HCT116 (cell line): ENCODE data around the gene SCAF4. TPM values are rescaled to one million over a fixed set of nuclear protein-coding genes. Genes with fewer than 3 reads are reported as not detected.

ENCODE experiments used
- ATAC-seq: fragments of 200-7000 bp; cut with Tn5 transposase; 2 replicates; pipeline ENCODE4 v1.9.1; 2020; ENCODE audit warnings: mild to moderate bottlenecking, moderate library complexity
- BruUV-seq: library from RNA; stranded (reverse); fragments of 400-500 nt; replicated peaks from 2 replicates; lab custom pipeline; 2021; lab: Mats Ljungman, UMichigan
- CTCF ChIA-PET: fragments of 300-600 bp; sonication (Branson Sonifier 250); formaldehyde crosslinking; loops from one replicate; lab custom pipeline; 2021; ENCODE audit warnings: antibody characterized with exemption; lab: Charles Lee
- POLR2A ChIA-PET: fragments of 300-600, 350-600 bp; sonication (Branson Sonifier 250); formaldehyde crosslinking; loops from one replicate; lab custom pipeline; 2021; ENCODE audit warnings: antibody characterized with exemption; lab: Charles Lee
- RAD21 ChIA-PET, 2 experiments: fragments of 300-600 bp; sonication (Branson Sonifier 250); formaldehyde crosslinking; loops; one replicate each; lab custom pipeline; 2023; ENCODE audit warnings: low total read pairs in 2 of 2; ENCODE audit not compliant: uncharacterized antibody in 2 of 2, unreplicated experiment in 2 of 2, low non-redundant PET in 1 of 2; lab: Charles Lee
- DNase-seq: peaks from one replicate; pipeline ENCODE4 v3.0.0-alpha.2; 2010; ENCODE audit warnings: low read depth, low spot score
- H2AFZ ChIP-seq: fragments of 200-600 bp; shearing (Covaris generic), sonication (generic); 2 replicates; pipeline ENCODE4 v1.6.1; 2017; ENCODE audit warnings: low read depth, mixed run types, mixed read lengths, antibody characterized with exemption, low read length; ENCODE audit not compliant: poor library complexity, severe bottlenecking
- H3K27ac ChIP-seq: 2 replicates; pipeline ENCODE4 v1.5.1; 2012; ENCODE audit warnings: low read depth, low read length
- H3K27me3 ChIP-seq: fragments of 200-600 bp; sonication (generic); 2 replicates; pipeline ENCODE4 v1.6.1; 2016; ENCODE audit warnings: mixed run types, low read length, mixed read lengths; ENCODE audit not compliant: insufficient read depth
- H3K36me3 ChIP-seq, 2 experiments: fragments of 200-500 bp in 1 of 2; fragments of 200-600 bp in 1 of 2; sonication (Bioruptor generic) in 1 of 2; sonication (generic) in 1 of 2; 2 replicates each; pipeline versions ENCODE4 v1.5.1 to v1.6.1; 2014 to 2016; ENCODE audit warnings: low read length in 2 of 2, inconsistent platforms in 1 of 2, mixed read lengths in 1 of 2, mixed run types in 1 of 2; ENCODE audit not compliant: insufficient read depth in 2 of 2, control insufficient read depth in 1 of 2
- H3K4me1 ChIP-seq, 2 experiments: fragments of 200-600 bp in 1 of 2; sonication (generic) in 1 of 2; 2 replicates each; pipeline versions ENCODE4 v1.5.1 to v1.6.1; 2012 to 2017; ENCODE audit warnings: low read length in 2 of 2, inconsistent platforms in 1 of 2, mild to moderate bottlenecking in 1 of 2, mixed read lengths in 1 of 2, mixed run types in 1 of 2, moderate library complexity in 1 of 2; ENCODE audit not compliant: insufficient read depth in 2 of 2, control insufficient read depth in 1 of 2
- H3K4me2 ChIP-seq: fragments of 200-600 bp; sonication (generic); 2 replicates; pipeline ENCODE4 v1.6.1; 2017; ENCODE audit warnings: mixed run types, low read length, mixed read lengths
- H3K4me3 ChIP-seq, 2 experiments: fragments of 200-600 bp in 1 of 2; sonication (generic) in 1 of 2; replicated peaks in 1 of 2; 2 replicates each; pipeline ENCODE4 v1.5.1; 2011 to 2016; ENCODE audit warnings: low read length in 2 of 2, control low read depth in 1 of 2, low read depth in 1 of 2, mild to moderate bottlenecking in 1 of 2, mixed read lengths in 1 of 2, mixed run types in 1 of 2
- H3K79me2 ChIP-seq: fragments of 200-600 bp; sonication (generic); 2 replicates; pipeline ENCODE4 v1.6.1; 2017; ENCODE audit warnings: mild to moderate bottlenecking, mixed run types, low read length, moderate library complexity, mixed read lengths; ENCODE audit not compliant: insufficient read depth
- H3K9ac ChIP-seq: fragments of 200-600 bp; sonication (generic); 2 replicates; pipeline ENCODE4 v1.6.1; 2016; ENCODE audit warnings: low read length, mixed read lengths
- H3K9me2 ChIP-seq: fragments of 200-600 bp; sonication (generic), shearing (Covaris generic); 2 replicates; pipeline ENCODE4 v1.6.1; 2017; ENCODE audit warnings: mixed run types, mild to moderate bottlenecking, moderate library complexity; ENCODE audit not compliant: insufficient read depth
- H3K9me3 ChIP-seq, 2 experiments: fragments of 200-500 bp in 1 of 2; fragments of 200-600 bp in 1 of 2; sonication (Bioruptor generic) in 1 of 2; sonication (generic) in 1 of 2; 2 replicates each; pipeline ENCODE4 v1.6.1; 2014 to 2017; ENCODE audit warnings: low read length in 2 of 2, mixed read lengths in 2 of 2, inconsistent platforms in 1 of 2, low read depth in 1 of 2, mild to moderate bottlenecking in 1 of 2, mixed run types in 1 of 2, moderate library complexity in 1 of 2; ENCODE audit not compliant: control insufficient read depth in 1 of 2, insufficient read depth in 1 of 2
- H4K20me1 ChIP-seq: fragments of 200-600 bp; sonication (generic), shearing (Covaris generic); 2 replicates; pipeline ENCODE4 v1.6.1; 2017; ENCODE audit warnings: mixed run types, mild to moderate bottlenecking, moderate library complexity; ENCODE audit not compliant: insufficient read depth
- CEBPB ChIP-seq: IDR thresholded peaks from 2 replicates; pipeline ENCODE4 v1.6.1; 2012; ENCODE audit warnings: low read depth
- EGR1 ChIP-seq: IDR thresholded peaks from 2 replicates; pipeline ENCODE4 v1.6.1; 2012; ENCODE audit warnings: low read depth
- ELF1 ChIP-seq: IDR thresholded peaks from 2 replicates; pipeline ENCODE4 v1.6.1; 2012; ENCODE audit warnings: low read depth, borderline replicate concordance
- EZH2 ChIP-seq: fragments of 200-600 bp; sonication (generic); IDR thresholded peaks from 2 replicates; pipeline ENCODE4 v1.6.1; 2017; ENCODE audit warnings: antibody characterized with exemption, mixed run types
- EZH2phosphoT487 ChIP-seq: fragments of 200-600 bp; IDR thresholded peaks from 2 replicates; pipeline ENCODE4 v1.6.1; 2018; ENCODE audit warnings: antibody characterized with exemption, borderline replicate concordance
- FOSL1 ChIP-seq: IDR thresholded peaks from 2 replicates; pipeline ENCODE4 v1.6.1; 2012; ENCODE audit warnings: low read depth
- JUND ChIP-seq: IDR thresholded peaks from 2 replicates; pipeline ENCODE4 v1.6.1; 2012
- MAX ChIP-seq: IDR thresholded peaks from 2 replicates; pipeline ENCODE4 v1.6.1; 2012
- RAD21 ChIP-seq: IDR thresholded peaks from 2 replicates; pipeline ENCODE4 v1.6.1; 2012; ENCODE audit warnings: low read depth, mild to moderate bottlenecking
- REST ChIP-seq: IDR thresholded peaks from 2 replicates; pipeline ENCODE4 v1.6.1; 2012; ENCODE audit warnings: low read depth
- SIN3A ChIP-seq: IDR thresholded peaks from 2 replicates; pipeline ENCODE4 v1.6.1; 2012; ENCODE audit warnings: low read depth
- SP1 ChIP-seq: IDR thresholded peaks from 2 replicates; pipeline ENCODE4 v1.6.1; 2012; ENCODE audit warnings: low read depth
- SRF ChIP-seq: IDR thresholded peaks from 2 replicates; pipeline ENCODE4 v1.6.1; 2012; ENCODE audit warnings: low read depth
- TCF7L2 ChIP-seq: IDR thresholded peaks from 2 replicates; pipeline ENCODE4 v1.7.0; 2011; ENCODE audit warnings: borderline replicate concordance, inconsistent platforms; ENCODE audit not compliant: insufficient read depth, insufficient read length; ENCODE audit errors: extremely low read depth
- YY1 ChIP-seq: IDR thresholded peaks from 2 replicates; pipeline ENCODE4 v1.6.1; 2011; ENCODE audit warnings: low read length, low read depth, moderate library complexity, mild to moderate bottlenecking; ENCODE audit not compliant: insufficient replicate concordance; ENCODE audit errors: extremely low read depth
- ZBTB33 ChIP-seq: IDR thresholded peaks from 2 replicates; pipeline ENCODE4 v1.6.1; 2011; ENCODE audit warnings: mild to moderate bottlenecking, low read length, moderate library complexity; ENCODE audit not compliant: insufficient replicate concordance; ENCODE audit errors: extremely low read depth
- ZFX ChIP-seq: fragments of 450-650 bp; IDR thresholded peaks from 2 replicates; pipeline ENCODE4 v1.6.1; 2017
- ZNF274 ChIP-seq: fragments of 200-500 bp; sonication (Bioruptor generic); IDR thresholded peaks from 2 replicates; pipeline ENCODE4 v1.6.1; 2014; ENCODE audit warnings: mild to moderate bottlenecking, low read depth, low read length, inconsistent platforms
- intact Hi-C: fragments of 100-400 bp; cut with micrococcal nuclease; formaldehyde crosslinking; loops from 2 replicates; pipeline ENCODE4 v1.10.0; 2022
- total RNA-seq: library from RNA; stranded (reverse); gene quantifications from one replicate; pipeline ENCODE4 v1.2.1, GENCODE V29; 2021; ENCODE audit not compliant: unreplicated experiment
- TF ChIP-seq, protein P1 (sequence below): IDR thresholded peaks from 2 replicates; pipeline ENCODE4 v1.6.1; 2012
- TF ChIP-seq, protein P2 (sequence below), 3 experiments: fragments of 200-600 bp in 1 of 3; sonication (generic) in 1 of 3; IDR thresholded peaks in 2 of 3; conservative IDR thresholded peaks in 1 of 3; 2 replicates each; pipeline ENCODE4 v1.5.1; 2012 to 2017; ENCODE audit warnings: low read depth in 2 of 3, low read length in 2 of 3, antibody characterized with exemption in 1 of 3, borderline replicate concordance in 1 of 3, control low read depth in 1 of 3, mild to moderate bottlenecking in 1 of 3, mixed read lengths in 1 of 3, mixed run types in 1 of 3, moderate library complexity in 1 of 3; ENCODE audit not compliant: insufficient read depth in 1 of 3

The SCAF4 gene
- total RNA-seq, 1 experiment from 2014 or later: 31.1 TPM

- ATAC-seq (no peak), DNase-seq (no peak)
- H3K9me3 ChIP-seq: no peaks in the 10 kb centered on the region
- H3K4me2 ChIP-seq: no peak overlapping the region
- ChIA-PET CTCF (no interaction called here), POLR2A (no interaction called here), RAD21 (no interaction called here)
- no peaks in the 10 kb centered on the region for H3K9me2 ChIP-seq
- peaks cover 6% of the 10 kb centered on the region for H3K79me2 ChIP-seq
- H3K27me3 ChIP-seq: no peaks in the 10 kb centered on the region
- no peak overlapping the region for H3K9ac ChIP-seq
- H3K4me3 ChIP-seq: no peak overlapping the region
- no TSS peak for BruUV-seq
- H2AFZ ChIP-seq: no peak overlapping the region
- H3K36me3 ChIP-seq: peaks cover 26 to 28% of the 10 kb centered on the region in 2 experiments; a peak in 3 of 4 replicates
- intact Hi-C loops: no loop called here
- TF ChIP-seq ZFX (no peak), MAX (no peak), EGR1 (no peak), ELF1 (no peak), SRF (no peak), ZNF274 (no peak), SP1 (no peak), REST (no peak), JUND (no peak), CEBPB (no peak), SIN3A (no peak), EZH2 (no peak), TCF7L2 (no peak), ZBTB33 (no peak), YY1 (no peak), FOSL1 (no peak), EZH2phosphoT487 (no peak), RAD21 (no peak)
- TF ChIP-seq, protein P1, sequence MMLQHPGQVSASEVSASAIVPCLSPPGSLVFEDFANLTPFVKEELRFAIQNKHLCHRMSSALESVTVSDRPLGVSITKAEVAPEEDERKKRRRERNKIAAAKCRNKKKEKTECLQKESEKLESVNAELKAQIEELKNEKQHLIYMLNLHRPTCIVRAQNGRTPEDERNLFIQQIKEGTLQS: no peak
- TF ChIP-seq, protein P2, sequence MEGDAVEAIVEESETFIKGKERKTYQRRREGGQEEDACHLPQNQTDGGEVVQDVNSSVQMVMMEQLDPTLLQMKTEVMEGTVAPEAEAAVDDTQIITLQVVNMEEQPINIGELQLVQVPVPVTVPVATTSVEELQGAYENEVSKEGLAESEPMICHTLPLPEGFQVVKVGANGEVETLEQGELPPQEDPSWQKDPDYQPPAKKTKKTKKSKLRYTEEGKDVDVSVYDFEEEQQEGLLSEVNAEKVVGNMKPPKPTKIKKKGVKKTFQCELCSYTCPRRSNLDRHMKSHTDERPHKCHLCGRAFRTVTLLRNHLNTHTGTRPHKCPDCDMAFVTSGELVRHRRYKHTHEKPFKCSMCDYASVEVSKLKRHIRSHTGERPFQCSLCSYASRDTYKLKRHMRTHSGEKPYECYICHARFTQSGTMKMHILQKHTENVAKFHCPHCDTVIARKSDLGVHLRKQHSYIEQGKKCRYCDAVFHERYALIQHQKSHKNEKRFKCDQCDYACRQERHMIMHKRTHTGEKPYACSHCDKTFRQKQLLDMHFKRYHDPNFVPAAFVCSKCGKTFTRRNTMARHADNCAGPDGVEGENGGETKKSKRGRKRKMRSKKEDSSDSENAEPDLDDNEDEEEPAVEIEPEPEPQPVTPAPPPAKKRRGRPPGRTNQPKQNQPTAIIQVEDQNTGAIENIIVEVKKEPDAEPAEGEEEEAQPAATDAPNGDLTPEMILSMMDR (IDR thresholded peaks at IDR 0.05 in 2 of 3, conservative IDR thresholded peaks at IDR 0.05 in 1 of 3; ENCODE audit: borderline replicate concordance in 1 of 3, insufficient read depth in 1 of 3, low read depth in 2 of 3, low read length in 2 of 3): no peak
- H4K20me1 ChIP-seq: no peaks in the 10 kb centered on the region
- no peak overlapping the region for H3K27ac ChIP-seq
- H3K4me1 ChIP-seq: no peaks in the 10 kb centered on the region
Measured at GRCh38 chr21:31671931-31672330, 60.0 kb downstream of the SCAF4 start.
